NCI-H510A (cell line): ENCODE data around the gene TTLL10.

Experiments
- DNase-seq: peaks from one replicate; lab custom pipeline; 2025; lab: John Stamatoyannopoulos, UW

The TTLL10 gene

GRCh38 chr1:1236945-1237873 is 63.5 kb downstream of the TTLL10 start:
- no peak for DNase-seq

GRCh38 chr1:1237874-1238701 is 64.4 kb downstream of the TTLL10 start:
- DNase-seq = no peak

DNA sequence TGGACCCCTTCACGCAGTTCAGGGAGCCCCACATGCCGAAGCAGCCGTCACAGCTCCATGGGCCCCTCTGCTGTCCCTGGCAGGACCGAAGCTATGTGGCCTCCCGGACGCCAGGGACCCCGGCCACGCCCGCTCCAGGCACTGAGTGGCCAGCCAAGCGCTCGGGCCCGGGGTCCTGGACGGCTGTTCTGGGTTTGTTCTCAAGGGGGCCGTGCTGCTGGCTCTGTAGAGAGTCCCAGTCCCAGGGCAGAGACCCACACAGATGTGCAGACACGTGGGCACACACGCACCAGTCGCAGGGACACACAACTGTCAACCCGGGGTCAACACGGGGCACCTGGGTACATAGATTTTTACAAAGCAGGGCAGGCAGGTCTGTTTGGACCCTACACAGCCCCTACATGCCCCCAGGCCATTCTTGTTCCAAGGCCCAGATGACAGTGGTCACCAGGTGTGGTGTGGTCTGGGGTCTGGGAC is 65.1 kb downstream of the TTLL10 start:
- no peak for DNase-seq

DNA sequence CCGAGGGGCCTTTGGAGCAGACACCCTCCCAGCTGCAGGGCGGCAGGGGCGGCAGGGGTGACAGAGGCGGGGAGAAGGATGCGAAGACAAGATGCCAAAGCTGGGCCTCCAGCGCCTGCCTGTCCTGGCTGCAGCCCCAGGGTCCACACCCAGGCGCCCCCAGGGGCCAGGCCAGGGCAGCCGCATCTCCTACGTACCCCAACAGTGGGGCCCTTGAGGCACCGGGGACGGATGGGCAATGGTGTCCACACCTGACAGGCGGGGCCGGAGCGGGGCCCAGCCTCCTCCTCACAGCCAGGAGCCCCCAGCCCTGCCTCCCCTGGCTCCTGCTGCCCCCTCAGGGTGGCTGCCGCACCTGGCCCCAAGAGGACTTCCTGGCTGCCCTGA is 65.5 kb downstream of the TTLL10 start:
- no peak for DNase-seq

DNA sequence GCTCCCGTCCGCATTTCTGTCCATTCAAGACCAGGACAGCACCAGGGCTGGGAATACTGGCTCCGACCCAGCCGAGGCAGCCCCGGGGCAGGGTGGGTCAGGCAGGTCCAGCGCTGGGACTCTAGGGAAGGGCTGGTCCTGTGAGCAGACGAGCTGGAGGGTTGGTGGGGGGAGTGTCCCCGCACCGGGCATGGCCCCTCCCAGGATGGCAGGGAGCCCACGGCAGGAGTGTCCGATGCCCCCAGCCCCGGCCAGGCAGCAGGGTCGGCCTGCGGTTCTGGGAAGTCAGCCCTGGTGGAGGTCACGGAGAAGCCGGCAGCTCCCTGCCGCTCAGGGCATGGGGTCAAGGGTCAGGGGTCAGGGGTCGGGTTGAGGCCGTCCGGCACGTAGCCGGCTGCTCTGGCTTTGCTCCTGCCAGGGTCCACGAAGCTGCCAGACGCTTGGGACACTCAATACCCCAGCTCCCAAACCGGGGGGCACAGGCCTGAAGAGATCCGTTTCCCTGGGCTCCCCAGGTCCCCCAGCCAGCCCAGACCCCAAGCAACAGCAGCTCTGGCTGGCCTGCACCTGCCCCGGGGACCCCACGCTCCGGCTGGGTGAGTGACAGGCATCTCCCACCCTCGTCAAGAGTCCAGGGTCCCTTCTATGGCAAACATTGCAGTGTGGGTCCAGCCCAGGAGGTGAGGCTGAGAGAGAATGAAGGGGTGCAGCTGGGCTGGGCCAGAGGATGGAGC is 66.1 kb downstream of the TTLL10 start:
- DNase-seq = no peak

DNA sequence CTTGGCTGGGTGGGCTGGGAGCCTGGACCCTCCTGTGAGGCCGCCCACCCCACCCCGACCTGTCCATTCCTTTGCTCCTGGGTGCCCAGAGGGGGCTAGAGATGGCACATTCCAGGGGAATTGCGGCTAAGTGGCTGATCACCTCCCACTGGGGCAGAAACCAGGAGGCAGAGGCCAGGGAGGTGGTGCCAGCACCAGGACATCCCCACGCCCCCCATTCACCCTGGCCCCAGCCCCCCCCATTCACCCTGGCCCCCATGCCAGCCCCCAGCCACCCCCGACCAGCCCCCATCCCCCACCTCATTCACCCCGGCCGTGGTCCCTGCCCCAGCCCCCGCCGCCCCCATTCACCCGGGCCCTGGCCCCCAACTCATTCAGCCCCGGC is 66.7 kb downstream of the TTLL10 start:
- DNase-seq = no peak

- DNase-seq = no peak
Observed at GRCh38 chr1:1240822-1241587, 67.3 kb downstream of the TTLL10 start.

- no peak for DNase-seq
Observed at GRCh38 chr1:1241588-1242219, 68.0 kb downstream of the TTLL10 start.

DNA sequence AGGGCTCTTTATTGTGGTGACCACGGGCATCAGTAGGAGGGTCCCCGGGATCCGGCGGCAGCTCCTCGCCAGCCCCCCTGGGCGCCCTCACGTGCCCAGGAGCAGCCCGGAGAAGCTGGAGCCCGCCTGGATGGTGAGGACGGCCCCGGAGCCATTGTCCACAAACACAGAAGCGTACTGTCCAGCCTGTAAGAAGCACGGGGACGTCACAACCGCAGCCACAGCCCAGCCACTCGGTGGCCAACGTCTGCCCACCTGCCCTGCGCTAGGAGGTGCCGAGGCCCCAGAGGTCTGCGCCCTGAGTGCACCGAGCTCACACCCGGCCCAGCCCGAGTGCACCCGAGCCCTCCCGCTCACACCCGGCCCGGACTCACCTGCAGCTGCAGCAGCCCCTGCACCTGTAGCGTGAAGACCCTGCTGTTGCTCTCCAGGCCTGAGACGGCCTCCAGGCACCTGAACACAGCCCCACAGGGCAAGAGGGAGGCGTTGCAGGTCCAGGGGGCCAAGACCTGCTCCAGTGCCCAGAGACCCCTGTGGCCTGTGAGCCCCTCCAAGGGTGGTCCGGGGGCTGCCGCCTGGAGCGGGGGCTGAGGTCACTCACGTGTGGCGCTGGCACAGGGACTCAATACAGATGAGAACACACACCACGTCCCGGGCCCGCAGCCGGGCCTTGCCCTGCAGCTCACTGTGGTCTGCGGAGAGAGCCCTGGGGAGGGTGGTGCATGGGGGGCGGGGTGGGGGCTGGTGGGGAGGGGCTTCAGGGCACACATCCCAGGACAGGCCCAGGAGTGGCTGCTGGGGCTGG is 69.0 kb downstream of the TTLL10 start:
- DNase-seq = no peak

GRCh38 chr1:1243266-1243660 is 69.6 kb downstream of the TTLL10 start:
- DNase-seq = no peak

DNA sequence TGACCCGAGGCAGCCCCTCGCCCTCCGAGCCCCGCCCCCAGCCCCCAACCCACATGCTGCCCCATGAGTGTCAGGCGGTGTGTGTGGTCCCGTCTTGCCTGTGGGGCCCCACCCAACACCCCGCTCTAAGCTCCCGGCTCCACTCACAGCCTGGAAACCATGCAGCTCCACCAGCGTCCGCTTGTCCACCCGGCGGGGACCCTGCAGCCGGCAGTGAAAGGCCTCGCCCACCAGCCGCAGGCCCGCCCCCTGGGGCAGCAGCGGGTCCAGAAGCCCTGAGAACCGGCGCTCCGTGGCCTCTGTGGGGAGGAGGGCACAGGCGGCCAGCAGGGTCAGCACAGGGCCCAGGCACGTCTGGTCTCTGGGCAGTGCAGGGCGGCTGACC is 70.1 kb downstream of the TTLL10 start:
- DNase-seq = no peak

GRCh38 chr1:1244192-1244811 is 70.6 kb downstream of the TTLL10 start:
- no peak for DNase-seq

DNA sequence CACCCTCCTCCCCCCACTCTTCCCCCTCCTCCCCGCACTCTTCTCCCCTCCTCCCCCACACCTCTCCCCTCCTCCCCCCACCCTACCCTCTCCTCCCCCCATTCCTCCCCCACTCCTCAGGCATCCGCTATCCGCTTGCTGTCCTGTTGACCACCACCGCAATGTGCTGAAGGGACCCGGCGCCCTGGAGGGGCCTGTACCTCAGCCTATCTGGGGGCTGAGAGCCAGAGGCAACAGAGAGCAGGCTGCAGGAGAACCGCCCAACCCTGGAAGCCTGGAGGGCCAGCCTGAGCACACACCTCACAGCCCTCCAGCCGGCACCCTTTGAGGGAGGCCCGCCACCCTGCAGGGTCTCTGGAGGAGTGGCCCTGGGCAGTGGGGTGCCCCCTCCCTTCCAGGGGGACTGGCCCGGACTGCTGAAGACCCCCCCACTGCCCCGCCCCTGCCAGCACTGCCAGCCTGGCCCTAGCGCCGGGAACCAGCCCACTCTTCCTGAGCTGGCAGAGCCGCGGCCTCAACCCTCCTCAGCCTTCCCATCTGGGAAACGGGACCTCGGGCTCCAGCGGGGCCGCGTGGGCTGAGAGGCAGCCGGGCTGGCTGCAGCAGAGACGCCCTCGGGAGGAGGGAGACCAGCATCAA is 71.6 kb downstream of the TTLL10 start:
- DNase-seq = no peak

DNA sequence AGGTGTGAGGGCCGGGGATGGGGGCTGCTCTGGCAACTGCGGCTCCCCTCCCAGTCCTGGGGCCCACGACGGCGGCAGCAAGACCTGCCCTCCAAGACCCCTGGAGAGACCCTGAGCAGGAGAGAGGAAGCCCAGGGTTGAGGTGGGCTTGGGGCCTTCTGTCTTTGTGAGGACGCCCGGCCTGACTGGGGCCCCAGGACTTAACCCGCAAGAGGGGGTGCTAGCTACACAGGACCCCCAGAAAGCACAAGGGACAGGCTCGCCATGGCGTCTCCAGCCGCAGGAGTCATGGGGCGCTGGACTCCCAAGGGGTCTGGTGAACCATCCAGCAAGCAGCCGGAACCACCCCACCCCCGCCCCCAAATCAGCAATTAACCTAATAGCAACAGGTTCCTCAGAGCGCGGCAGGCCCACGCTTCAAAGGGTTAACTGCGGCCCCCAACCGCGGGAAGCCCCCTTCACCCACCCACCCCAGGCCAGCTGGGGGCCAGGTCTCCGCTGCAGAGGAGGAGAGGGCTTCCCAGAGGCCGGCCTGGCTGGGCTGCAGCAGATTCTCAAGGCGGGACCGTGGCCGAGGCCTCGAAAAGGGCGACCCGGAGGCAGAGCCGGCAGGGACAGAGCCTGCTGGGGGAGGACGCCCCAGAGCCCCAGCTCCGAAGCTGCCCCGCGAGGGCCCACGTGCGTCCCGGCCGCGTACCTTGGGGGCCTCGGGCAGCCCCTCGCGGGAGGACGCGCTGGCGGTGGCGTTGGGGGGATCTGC is 72.3 kb downstream of the TTLL10 start:
- no peak for DNase-seq

GRCh38 chr1:1246577-1247340 is 73.1 kb downstream of the TTLL10 start, which contains the start of gene C1QTNF12:
C1QTNF12 (minus strand) TSS chr1:1246722; CDS start chr1:1246690, 32 bp downstream.
- no peak for DNase-seq

GRCh38 chr1:1247341-1247913 is 73.7 kb downstream of the TTLL10 start:
- no peak for DNase-seq
